ENCODE results near the gene ZCCHC7. TPM values are rescaled to one million over a fixed set of nuclear protein-coding genes. Genes with fewer than 3 reads are reported as not detected.

Gene ZCCHC7
- total and polyA plus RNA-seq, 9 donors, result 15.8 to 37.4 (median 28.4) TPM

GRCh38 chr9:37348917-37349316 is 228.5 kb downstream of the ZCCHC7 start:
- Histone ChIP-seq H3K27me3 (no peaks in the 10 kb centered on the region), H3K36me3 (no peaks in the 10 kb centered on the region), H3K27ac (no peak overlapping the region), H3K9me3 (no peaks in the 10 kb centered on the region), H3K4me1 (ENCODE audit: insufficient read depth) (no peaks in the 10 kb centered on the region), H3K4me3 (no peak overlapping the region)
- DNase-seq, result no peak
- TF ChIP-seq POLR2A (IDR thresholded peaks at IDR 0.05) (no peak), CTCF (IDR thresholded peaks at IDR 0.05) (no peak), EP300 (IDR thresholded peaks at IDR 0.05) (no peak)
- WGBS, 3 donors, result 81 to 89% (median 87%) methylated on average over 3 of the region's 3 CpGs
- intact Hi-C loops (cut with DNase I), result no loop called here

GRCh38 chr9:37350486-37351190 is 230.3 kb downstream of the ZCCHC7 start:
- 78 to 95% (median 82%) methylated on average over 2 of the region's 2 CpGs for WGBS, 3 donors
- Histone ChIP-seq H3K27ac (no peak overlapping the region), H3K4me3 (no peak overlapping the region), H3K27me3 (no peaks in the 10 kb centered on the region), H3K4me1 (ENCODE audit: insufficient read depth) (no peaks in the 10 kb centered on the region), H3K9me3 (no peaks in the 10 kb centered on the region), H3K36me3 (no peaks in the 10 kb centered on the region)
- no peak for DNase-seq
- TF ChIP-seq CTCF (IDR thresholded peaks at IDR 0.05) (no peak), POLR2A (IDR thresholded peaks at IDR 0.05) (no peak), EP300 (IDR thresholded peaks at IDR 0.05) (no peak)
- intact Hi-C loops (cut with DNase I), result no loop called here

- H3K36me3 ChIP-seq, result no peaks in the 10 kb centered on the region
Measured at GRCh38 chr9:37353791-37354190, 233.4 kb downstream of the ZCCHC7 start.

GRCh38 chr9:37362430-37362829 is 242.1 kb downstream of the ZCCHC7 start:
- no peaks in the 10 kb centered on the region for H3K36me3 ChIP-seq
- WGBS, 3 donors, result 85 to 89% (median 86%) methylated on average over 4 of the region's 4 CpGs
- intact Hi-C loops (cut with DNase I), result no loop called here
- no peak for DNase-seq
- H3K27me3 ChIP-seq, result no peaks in the 10 kb centered on the region
- no peak overlapping the region for H3K4me3 ChIP-seq
- H3K27ac ChIP-seq, result no peak overlapping the region
- no peaks in the 10 kb centered on the region for H3K9me3 ChIP-seq
- no peaks in the 10 kb centered on the region for H3K4me1 ChIP-seq (ENCODE audit: insufficient read depth)
- TF ChIP-seq EP300 (IDR thresholded peaks at IDR 0.05), result no peak
- TF ChIP-seq CTCF (IDR thresholded peaks at IDR 0.05), result no peak
- no peak for TF ChIP-seq POLR2A (IDR thresholded peaks at IDR 0.05)

More at GRCh38 chr9:37353791-37354190, 233.4 kb downstream of the ZCCHC7 start:
- Histone ChIP-seq H3K4me3 (no peak overlapping the region), H3K27ac (no peak overlapping the region), H3K9me3 (no peaks in the 10 kb centered on the region), H3K27me3 (no peaks in the 10 kb centered on the region), H3K4me1 (ENCODE audit: insufficient read depth) (no peaks in the 10 kb centered on the region)
- TF ChIP-seq CTCF (IDR thresholded peaks at IDR 0.05) (no peak), EP300 (IDR thresholded peaks at IDR 0.05) (no peak), POLR2A (IDR thresholded peaks at IDR 0.05) (no peak)
- no peak for DNase-seq
- intact Hi-C loops (cut with DNase I), result no loop called here
- WGBS, 3 donors, result 92 to 97% (median 96%) methylated on average over 2 of the region's 2 CpGs
